Common myeloid progenitor, CD34-positive (primary cell): ENCODE data around the gene SPART.
"Not testable (repeated sequence)": the region's sequence is repeated elsewhere in the genome, so short reads cannot be mapped to it uniquely, and the experiment has no call there.

Source experiments
- CTCF ChIA-PET: fragments of 350-600 bp; sonication (Branson Sonifier 250); formaldehyde crosslinking; loops from one replicate; lab custom pipeline; 2021; ENCODE audit warnings: antibody characterized with exemption; lab: Charles Lee
- POLR2A ChIA-PET: fragments of 350-600 bp; sonication (Branson Sonifier 250); formaldehyde crosslinking; loops from one replicate; lab custom pipeline; 2021; ENCODE audit warnings: antibody characterized with exemption; lab: Charles Lee
- DNase-seq, 3 donors: peaks; one replicate each; pipeline versions ENCODE4 v3.0.0 to v3.0.0-alpha.2; 2013
- H3K27ac ChIP-seq, 2 experiments: 1 replicate in 1 of 2; 2 replicates in 1 of 2; pipeline ENCODE4 v1.7.0; 2013; ENCODE audit warnings: inconsistent platforms in 2 of 2, low read length in 2 of 2, mild to moderate bottlenecking in 2 of 2, low read depth in 1 of 2, moderate library complexity in 1 of 2; ENCODE audit not compliant: severe bottlenecking in 2 of 2, insufficient read depth in 1 of 2, poor library complexity in 1 of 2
- H3K27me3 ChIP-seq, 5 experiments: replicated peaks in 2 of 5; 1 replicate in 3 of 5; 2 replicates in 2 of 5; pipeline versions ENCODE4 v1.6.1 to v1.7.0; 2013; ENCODE audit warnings: low read length in 4 of 5, mild to moderate bottlenecking in 2 of 5, moderate library complexity in 2 of 5, inconsistent platforms in 1 of 5; ENCODE audit not compliant: insufficient read depth in 5 of 5, control insufficient read depth in 4 of 5
- H3K36me3 ChIP-seq, 4 experiments: 1 replicate in 2 of 4; 2 replicates in 2 of 4; pipeline versions ENCODE4 v1.6.1 to v1.7.0; 2013; ENCODE audit warnings: low read length in 3 of 4, control low read depth in 1 of 4, mild to moderate bottlenecking in 1 of 4; ENCODE audit not compliant: control insufficient read depth in 4 of 4, insufficient read depth in 4 of 4
- H3K4me1 ChIP-seq, 4 experiments: 1 replicate in 3 of 4; 2 replicates in 1 of 4; pipeline versions ENCODE4 v1.6.1 to v1.7.1; 2013; ENCODE audit warnings: low read length in 3 of 4, mild to moderate bottlenecking in 3 of 4, control low read depth in 1 of 4, inconsistent platforms in 1 of 4, moderate library complexity in 1 of 4; ENCODE audit not compliant: control insufficient read depth in 4 of 4, insufficient read depth in 4 of 4; ENCODE audit errors: control extremely low read depth in 1 of 4
- H3K4me3 ChIP-seq, 7 experiments: 1 replicate in 4 of 7; 2 replicates in 3 of 7; pipeline versions ENCODE4 v1.5.1 to v1.7.0; 2013; ENCODE audit warnings: mild to moderate bottlenecking in 7 of 7, low read length in 6 of 7, moderate library complexity in 6 of 7, inconsistent platforms in 2 of 7, low read depth in 2 of 7, control low read depth in 1 of 7; ENCODE audit not compliant: insufficient read depth in 4 of 7, control insufficient read depth in 1 of 7; ENCODE audit errors: extremely low read depth in 1 of 7
- H3K9me3 ChIP-seq, 5 experiments: 1 replicate in 4 of 5; 2 replicates in 1 of 5; pipeline versions ENCODE4 v1.6.1 to v1.7.1; 2013; ENCODE audit warnings: low read length in 4 of 5, mild to moderate bottlenecking in 2 of 5, inconsistent platforms in 1 of 5, low read depth in 1 of 5, moderate library complexity in 1 of 5; ENCODE audit not compliant: control insufficient read depth in 4 of 5, insufficient read depth in 2 of 5; ENCODE audit errors: control extremely low read depth in 1 of 5
- WGBS: methylation state at CpG from one replicate; pipeline ENCODE4 v1.1.5; 2013; ENCODE audit not compliant: insufficient coverage; 5-methylcytosine and 5-hydroxymethylcytosine counted together

The SPART gene

GRCh38 chr13:36332986-36333385, 13.2 kb downstream of the SPART start:
- peaks cover 0 to 8% (median 2%) of the 10 kb centered on the region in 4 experiments for H3K4me1 ChIP-seq
- H3K27ac ChIP-seq = peak overlapping the region in 1 of 2 experiments; percentile 28
- ChIA-PET CTCF (interaction anchor here (1.2 kb wide), 1 partner anchor 26 kb away, joined by 5 read pairs; no protein-coding TSS in a partner anchor), POLR2A (no interaction called here)
- peak; percentile 41 to 52 (median 45) for DNase-seq
- no peak overlapping the region for H3K4me3 ChIP-seq
- peaks cover 11 to 61% (median 29%) of the 10 kb centered on the region in 4 experiments for H3K36me3 ChIP-seq
- no peaks in the 10 kb centered on the region for H3K27me3 ChIP-seq
- no peaks in the 10 kb centered on the region for H3K9me3 ChIP-seq

- H3K27me3 ChIP-seq, DNase-seq, POLR2A ChIA-PET, H3K4me3 ChIP-seq, H3K9me3 ChIP-seq, H3K4me1 ChIP-seq: not testable (repeated sequence)
- Histone ChIP-seq H3K27ac (peak overlapping the region in 1 of 2 experiments; percentile 28), H3K36me3 (peaks cover 11 to 66% (median 33%) of the 10 kb centered on the region in 4 experiments)
- CTCF ChIA-PET = interaction anchor here (1.2 kb wide), 1 partner anchor 26 kb away, joined by 5 read pairs; no protein-coding TSS in a partner anchor
These were observed 13.9 kb downstream of the SPART start for GRCh38 chr13:36332255-36332654.

DNA sequence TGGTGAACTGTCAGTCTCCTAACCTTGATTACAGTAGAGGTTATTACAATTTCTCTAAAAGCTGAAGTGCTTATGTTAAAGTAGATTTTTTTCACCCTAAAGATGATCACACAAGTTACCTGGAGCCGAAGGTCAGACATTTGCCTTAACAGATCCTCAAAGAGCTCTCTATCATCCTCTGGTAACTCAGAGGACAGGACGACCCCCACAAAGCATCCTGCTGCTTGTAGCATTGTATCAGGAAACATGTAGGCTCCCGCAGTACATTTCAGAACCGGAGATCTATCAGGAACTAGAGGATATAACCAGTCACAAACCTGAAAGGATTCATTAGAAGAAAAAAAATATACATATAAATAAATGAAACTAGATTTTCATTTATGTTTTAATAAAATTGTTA, 14.9 kb downstream of the SPART start:
- no peaks in the 10 kb centered on the region for H3K27me3 ChIP-seq
- CTCF ChIA-PET = interaction anchor here (1.1 to 2.3 kb wide), 3 partner anchors 10 to 90 kb away, joined by 3 to 8 read pairs (median 6); no protein-coding TSS in a partner anchor

GRCh38 chr13:36329361-36329760, 16.8 kb downstream of the SPART start:
- CTCF ChIA-PET = interaction anchor here (2.1 kb wide), 1 partner anchor 12 kb away, joined by 6 read pairs; no protein-coding TSS in a partner anchor
- peaks cover 19 to 73% (median 45%) of the 10 kb centered on the region in 4 experiments for H3K36me3 ChIP-seq
- 100% methylated on average over 1 of the region's 4 CpGs for WGBS

More for the DNA sequence above, 14.9 kb downstream of the SPART start:
- Histone ChIP-seq H3K36me3 (peaks cover 11 to 73% (median 39%) of the 10 kb centered on the region in 4 experiments), H3K9me3 (no peaks in the 10 kb centered on the region), H3K4me1 (peaks cover 0 to 8% (median under 1%) of the 10 kb centered on the region in 4 experiments), H3K4me3 (no peak overlapping the region), H3K27ac (no peak overlapping the region)
- WGBS = 100% methylated on average over 3 of the region's 4 CpGs
- DNase-seq = no peak
- POLR2A ChIA-PET = no interaction called here

GRCh38 chr13:36328821-36329220, 17.4 kb downstream of the SPART start:
- DNase-seq = no peak
- Histone ChIP-seq H3K36me3 (peaks cover 21 to 73% (median 45%) of the 10 kb centered on the region in 4 experiments), H3K27me3 (no peaks in the 10 kb centered on the region), H3K4me1 (peaks cover 0 to 10% (median 0%) of the 10 kb centered on the region in 4 experiments), H3K27ac (no peak overlapping the region), H3K4me3 (no peak overlapping the region), H3K9me3 (no peaks in the 10 kb centered on the region)
- ChIA-PET CTCF (no interaction called here), POLR2A (no interaction called here)
- 94% methylated on average over 2 of the region's 2 CpGs for WGBS

More at GRCh38 chr13:36329361-36329760, 16.8 kb downstream of the SPART start:
- H3K9me3 ChIP-seq = no peaks in the 10 kb centered on the region
- no peaks in the 10 kb centered on the region for H3K27me3 ChIP-seq
- POLR2A ChIA-PET = no interaction called here
- H3K4me3 ChIP-seq = no peak overlapping the region
- no peak overlapping the region for H3K27ac ChIP-seq
- H3K4me1 ChIP-seq = peaks cover 0 to 11% (median 0%) of the 10 kb centered on the region in 4 experiments
- no peak for DNase-seq

DNA sequence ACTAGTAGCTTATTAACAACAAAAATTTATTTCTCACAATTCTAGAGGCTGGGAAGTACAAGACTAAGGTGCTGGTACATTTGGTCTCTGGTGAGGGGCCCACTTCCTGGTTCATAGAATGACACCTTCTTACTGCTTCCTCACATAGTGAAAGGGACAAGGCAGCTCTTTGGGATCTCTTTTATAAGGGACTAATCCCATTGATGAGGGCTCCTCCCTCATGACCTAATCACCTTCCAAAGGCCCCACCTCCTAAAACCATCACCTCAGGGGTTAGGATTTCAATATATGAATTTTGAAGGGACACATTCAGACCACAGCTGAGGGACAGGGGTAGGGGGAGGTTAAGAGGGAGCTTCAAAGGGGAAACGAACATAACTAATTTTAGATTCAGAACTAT, 20.3 kb downstream of the SPART start:
- Histone ChIP-seq H3K27me3 (no peaks in the 10 kb centered on the region), H3K36me3 (peaks cover 22 to 84% (median 51%) of the 10 kb centered on the region in 4 experiments), H3K4me1 (peaks cover 0 to 4% (median 1%) of the 10 kb centered on the region in 4 experiments), H3K4me3 (no peak overlapping the region), H3K9me3 (no peaks in the 10 kb centered on the region), H3K27ac (no peak overlapping the region)
- no peak for DNase-seq
- POLR2A ChIA-PET = no interaction called here
- CTCF ChIA-PET = interaction anchor here (1.1 to 1.2 kb wide), 2 partner anchors 21 to 42 kb away, joined by 3 read pairs; no protein-coding TSS in a partner anchor
- no CpG with 5 or more reads among the region's 1 CpG for WGBS

DNA sequence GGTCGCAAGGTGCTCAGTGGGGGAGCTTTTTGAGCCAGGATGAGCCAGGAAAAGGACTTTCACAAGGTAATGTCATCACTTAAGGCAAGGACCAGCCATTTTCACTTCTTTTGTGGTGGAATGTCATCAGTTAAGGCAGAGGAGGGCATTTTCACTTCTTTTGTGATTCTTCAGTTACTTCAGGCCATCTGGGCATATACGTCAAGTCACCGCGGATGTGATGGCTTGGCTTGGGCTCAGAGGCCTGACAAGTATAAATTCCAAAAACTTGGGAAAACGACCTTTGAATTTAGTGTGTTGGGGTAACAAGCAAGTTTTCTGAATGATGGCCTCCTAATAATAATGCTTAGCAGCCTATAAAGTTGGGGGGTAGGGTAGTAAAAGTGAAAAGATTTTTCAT, 21.3 kb downstream of the SPART start:
- H3K4me1 ChIP-seq, H3K4me3 ChIP-seq, H3K9me3 ChIP-seq, POLR2A ChIA-PET, DNase-seq, H3K27ac ChIP-seq, H3K27me3 ChIP-seq: not testable (repeated sequence)
- peaks cover 22 to 75% (median 48%) of the 10 kb centered on the region in 4 experiments for H3K36me3 ChIP-seq
- CTCF ChIA-PET = interaction anchor here (1.1 to 1.3 kb wide), 2 partner anchors 9 to 22 kb away, joined by 3 read pairs; no protein-coding TSS in a partner anchor
- WGBS = 100% methylated on average over 1 of the region's 5 CpGs
